Measurements from ENCODE around the gene MFAP2.

GRCh38 chr1:16972189-16972895, 8.1 kb downstream of the MFAP2 start:
- TF ChIP-seq CTCF (IDR thresholded peaks at IDR 0.05; ENCODE audit: low read depth, low read length): no peak
- no peak for TF ChIP-seq POLR2A (IDR thresholded peaks at IDR 0.05; ENCODE audit: extremely low read depth, insufficient read length)

Data from NB4 (cell line).